ENCODE data around the gene FIG4. TPM values are rescaled to one million over a fixed set of nuclear protein-coding genes. Genes with fewer than 3 reads are reported as not detected.
A peak's percentile ranks its signal among the peaks of the same experiment; 100 is the strongest.

The FIG4 gene
- total and polyA plus RNA-seq, 2 experiments from 2014 or later: 8.8 to 11.5 TPM

DNA sequence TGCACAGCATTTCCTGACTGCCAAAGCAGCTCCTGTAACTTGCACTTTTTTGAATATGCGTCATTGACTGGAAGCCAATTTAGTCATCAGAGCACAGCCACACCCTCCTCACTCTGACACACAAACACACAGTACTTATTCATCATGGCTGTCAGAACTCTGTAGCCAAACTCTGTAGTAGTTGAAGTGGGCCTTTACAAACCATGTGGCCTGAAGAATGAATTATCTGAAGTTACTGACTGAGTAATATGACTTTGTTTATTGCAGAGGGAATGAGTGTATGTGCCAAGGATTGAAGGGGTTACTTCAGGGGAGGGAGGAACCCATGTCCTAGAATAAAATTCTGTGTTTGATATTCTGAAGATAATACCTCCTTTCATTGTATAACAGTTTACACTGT is 102.7 kb downstream of the FIG4 start:
- WGBS, 2 experiments (ENCODE audit: low coverage in 1 of 2, low lambda C conversion rate in 2 of 2, missing lambda C conversion rate in 2 of 2): 0 to 2% methylated on average over 1 of the region's 1 CpG
- TF ChIP-seq EZH2 (IDR thresholded peaks at IDR 0.05; ENCODE audit: insufficient read depth, poor library complexity, severe bottlenecking): no peak
- TF ChIP-seq EZH2phosphoT487 (IDR thresholded peaks at IDR 0.05; ENCODE audit: insufficient read depth, low read depth): no peak
- in situ Hi-C loops (cut with MboI): no loop called here
- 0 out of 2 replicates have a peak overlapping the region, but pooled peaks have one; percentile 1 for H3K4me3 ChIP-seq
- H3K4me1 ChIP-seq (ENCODE audit: insufficient read depth): peaks cover 55% of the 10 kb centered on the region
- H2AFZ ChIP-seq: peak overlapping the region; percentile 13; the same call in 1 of the 2 replicates
- no peaks in the 10 kb centered on the region for H3K27me3 ChIP-seq (replicated peaks; ENCODE audit: insufficient read depth)
- no peaks in the 10 kb centered on the region for H3K9me2 ChIP-seq (ENCODE audit: insufficient read depth)
- H3F3A ChIP-seq (ENCODE audit: insufficient read depth): peaks cover 46% of the 10 kb centered on the region
- no peaks in the 10 kb centered on the region for H3K9me3 ChIP-seq (ENCODE audit: low read depth)
- 0 out of 2 replicates have a peak, but pooled peaks cover 5% of the 10 kb centered on the region for H3K36me3 ChIP-seq (ENCODE audit: low read depth)
- peak overlapping the region; percentile 95 for H3K27ac ChIP-seq
- peak overlapping the region; percentile 72 for H3K9ac ChIP-seq
- H3K79me2 ChIP-seq (ENCODE audit: insufficient read depth): no peaks in the 10 kb centered on the region
- peak overlapping the region; percentile 72 for H3K4me2 ChIP-seq (ENCODE audit: unreplicated experiment)
- no peaks in the 10 kb centered on the region for H4K20me1 ChIP-seq (ENCODE audit: insufficient read depth)
- DNase-seq: peak; percentile 96

GRCh38 chr6:109794201-109794923 is 103.3 kb downstream of the FIG4 start:
- peak overlapping the region; percentile 95 for H3K27ac ChIP-seq
- H3F3A ChIP-seq (ENCODE audit: insufficient read depth): peaks cover 41% of the 10 kb centered on the region
- in situ Hi-C loops (cut with MboI): no loop called here
- H4K20me1 ChIP-seq (ENCODE audit: insufficient read depth): no peaks in the 10 kb centered on the region
- H3K36me3 ChIP-seq (ENCODE audit: low read depth): 0 out of 2 replicates have a peak, but pooled peaks cover 1% of the 10 kb centered on the region
- no peaks in the 10 kb centered on the region for H3K79me2 ChIP-seq (ENCODE audit: insufficient read depth)
- TF ChIP-seq EZH2phosphoT487 (IDR thresholded peaks at IDR 0.05; ENCODE audit: insufficient read depth, low read depth): no peak
- TF ChIP-seq EZH2 (IDR thresholded peaks at IDR 0.05; ENCODE audit: insufficient read depth, poor library complexity, severe bottlenecking): no peak
- WGBS, 2 experiments (ENCODE audit: low coverage in 1 of 2, low lambda C conversion rate in 2 of 2, missing lambda C conversion rate in 2 of 2): 34 to 38% methylated on average over 6 of the region's 6 CpGs
- no peaks in the 10 kb centered on the region for H3K9me3 ChIP-seq (ENCODE audit: low read depth)
- peak; percentile 84 for DNase-seq
- H3K27me3 ChIP-seq (replicated peaks; ENCODE audit: insufficient read depth): no peaks in the 10 kb centered on the region
- H2AFZ ChIP-seq: peak overlapping the region; percentile 13
- no peaks in the 10 kb centered on the region for H3K9me2 ChIP-seq (ENCODE audit: insufficient read depth)
- peak overlapping the region; percentile 1; the same call in 1 of the 2 replicates for H3K4me3 ChIP-seq
- peak overlapping the region; percentile 38 for H3K4me2 ChIP-seq (ENCODE audit: unreplicated experiment)
- peak overlapping the region; percentile 72 for H3K9ac ChIP-seq
- H3K4me1 ChIP-seq (ENCODE audit: insufficient read depth): peaks cover 50% of the 10 kb centered on the region

DNA sequence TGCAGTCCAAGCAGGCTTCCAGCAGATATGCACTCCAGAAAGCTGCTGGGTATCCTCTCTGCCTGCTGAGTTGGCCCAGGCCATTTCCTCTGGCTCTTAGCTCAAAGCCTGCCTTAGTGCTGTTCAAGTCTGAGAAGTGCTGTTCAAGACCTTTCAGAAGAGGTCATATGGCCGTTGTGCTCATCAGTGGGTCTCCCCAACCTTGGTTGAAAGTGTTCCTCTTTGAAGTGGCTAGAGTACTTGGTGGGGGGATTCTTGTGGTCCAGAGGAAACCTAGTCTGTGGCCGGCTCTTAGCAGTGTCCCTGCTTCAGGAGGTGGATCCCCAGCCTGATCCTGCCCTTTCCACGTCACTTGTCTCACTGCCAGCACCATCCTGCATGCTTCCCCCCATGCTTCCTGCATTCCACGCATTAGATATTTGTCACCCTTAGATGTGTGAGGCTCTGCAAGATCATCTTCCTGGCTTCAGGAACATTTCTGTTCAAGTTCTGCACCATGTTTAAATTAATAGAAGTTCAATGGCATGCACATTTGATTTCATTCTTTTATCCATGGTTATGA is 105.0 kb downstream of the FIG4 start:
- Histone ChIP-seq H3K27ac (no peak overlapping the region), H3K27me3 (replicated peaks; ENCODE audit: insufficient read depth) (no peaks in the 10 kb centered on the region), H3K4me2 (ENCODE audit: unreplicated experiment) (no peak overlapping the region), H4K20me1 (ENCODE audit: insufficient read depth) (no peaks in the 10 kb centered on the region), H3F3A (ENCODE audit: insufficient read depth) (peaks cover 28% of the 10 kb centered on the region), H3K9ac (no peak overlapping the region), H3K79me2 (ENCODE audit: insufficient read depth) (no peaks in the 10 kb centered on the region), H2AFZ (no peak overlapping the region), H3K36me3 (ENCODE audit: low read depth) (no peaks in the 10 kb centered on the region), H3K4me1 (ENCODE audit: insufficient read depth) (peaks cover 35% of the 10 kb centered on the region), H3K9me3 (ENCODE audit: low read depth) (no peaks in the 10 kb centered on the region), H3K4me3 (no peak overlapping the region), H3K9me2 (ENCODE audit: insufficient read depth) (no peaks in the 10 kb centered on the region)
- in situ Hi-C loops (cut with MboI): no loop called here
- peak; percentile 39 for DNase-seq
- WGBS, 2 experiments (ENCODE audit: low coverage in 1 of 2, low lambda C conversion rate in 2 of 2, missing lambda C conversion rate in 2 of 2): 60 to 61% methylated on average over 4 of the region's 4 CpGs
- no peak for TF ChIP-seq EZH2 (IDR thresholded peaks at IDR 0.05; ENCODE audit: insufficient read depth, poor library complexity, severe bottlenecking)

DNA sequence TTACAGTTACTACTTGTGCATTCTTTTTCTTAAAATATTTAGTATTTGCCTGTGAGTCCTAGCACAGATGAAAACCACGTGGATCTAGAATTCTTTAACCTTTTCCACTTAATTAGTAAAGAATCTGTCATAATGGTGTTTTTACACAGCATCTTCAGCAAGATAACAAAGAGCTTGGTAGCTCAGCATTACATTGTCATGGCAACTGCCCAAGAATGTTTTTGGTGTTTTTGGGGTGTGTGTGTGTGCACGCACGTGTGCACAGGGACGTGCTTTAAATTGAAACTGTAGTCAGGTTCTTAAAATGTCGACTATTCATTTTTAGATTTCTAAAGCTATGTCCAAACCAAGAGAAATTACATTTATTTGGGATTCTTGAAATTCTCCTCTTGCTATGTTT is 108.0 kb downstream of the FIG4 start:
- Histone ChIP-seq H3K27me3 (replicated peaks; ENCODE audit: insufficient read depth) (no peaks in the 10 kb centered on the region), H3F3A (ENCODE audit: insufficient read depth) (peaks cover 12% of the 10 kb centered on the region), H3K4me3 (no peak overlapping the region), H3K4me1 (ENCODE audit: insufficient read depth) (peaks cover 21% of the 10 kb centered on the region), H3K36me3 (ENCODE audit: low read depth) (no peaks in the 10 kb centered on the region), H3K27ac (no peak overlapping the region), H3K9me3 (ENCODE audit: low read depth) (no peaks in the 10 kb centered on the region), H3K9ac (no peak overlapping the region), H3K79me2 (ENCODE audit: insufficient read depth) (no peaks in the 10 kb centered on the region), H4K20me1 (ENCODE audit: insufficient read depth) (no peaks in the 10 kb centered on the region), H2AFZ (no peak overlapping the region), H3K4me2 (ENCODE audit: unreplicated experiment) (no peak overlapping the region), H3K9me2 (ENCODE audit: insufficient read depth) (no peaks in the 10 kb centered on the region)
- TF ChIP-seq EZH2 (IDR thresholded peaks at IDR 0.05; ENCODE audit: insufficient read depth, poor library complexity, severe bottlenecking) (no peak), EZH2phosphoT487 (IDR thresholded peaks at IDR 0.05; ENCODE audit: insufficient read depth, low read depth) (no peak)
- 98 to 99% methylated on average over 5 of the region's 5 CpGs for WGBS, 2 experiments (ENCODE audit: low coverage in 1 of 2, low lambda C conversion rate in 2 of 2, missing lambda C conversion rate in 2 of 2)
- in situ Hi-C loops (cut with MboI): no loop called here
- DNase-seq: no peak
